NCI-H2171 treated with DMSO at 0.1 percent for 48 hours (cell line): ENCODE measurements around the gene CDC42BPB.

Experiments
- DNase-seq: peaks from one replicate; lab custom pipeline; 2025; lab: John Stamatoyannopoulos, UW

CDC42BPB gene

DNA sequence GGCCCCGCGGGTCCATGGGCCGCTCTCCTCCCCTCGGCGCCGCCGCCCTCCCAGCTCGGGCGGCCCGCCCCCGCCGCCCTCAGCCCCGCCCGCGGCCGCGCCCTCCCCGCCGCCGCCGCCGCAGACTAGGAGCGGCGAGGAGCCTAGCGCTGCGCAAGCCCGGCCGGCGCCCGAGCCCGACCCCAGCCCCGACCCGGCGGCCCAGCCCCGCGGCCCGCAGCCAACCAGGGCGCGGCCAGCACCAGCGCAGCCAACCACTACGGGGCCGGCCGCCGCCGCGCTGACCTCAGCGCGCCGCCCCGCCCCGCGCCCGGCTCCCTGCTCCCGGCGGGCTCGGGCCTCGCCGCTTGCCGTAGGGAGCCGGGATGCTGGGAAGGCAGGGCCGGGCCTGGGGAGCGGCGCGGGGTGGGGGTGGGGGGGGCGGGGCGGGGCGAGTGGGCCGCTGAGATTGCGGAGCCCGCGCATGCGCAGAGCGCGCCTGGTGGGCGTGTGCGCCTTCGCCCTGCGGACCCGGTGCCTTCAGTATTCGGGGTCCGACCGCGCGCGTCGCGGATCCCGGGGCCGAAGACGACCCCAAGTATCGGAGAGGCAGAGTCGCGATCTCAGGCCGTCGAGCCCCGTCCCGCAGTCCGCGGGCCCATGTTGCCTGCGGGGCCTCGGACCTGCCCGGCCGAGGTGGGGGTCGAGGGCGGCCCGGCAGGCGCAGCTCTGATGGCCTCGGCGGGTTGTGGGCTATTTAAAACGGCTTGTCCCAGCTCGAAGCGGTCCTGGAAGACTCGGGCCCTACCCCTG, at the start of gene CDC42BPB:
CDC42BPB (minus strand) TSS at position 178 of the 792 bp plus-strand sequence. CDS start 376 bp downstream, outside the sequence.
- DNase-seq, result peak; percentile 90

DNA sequence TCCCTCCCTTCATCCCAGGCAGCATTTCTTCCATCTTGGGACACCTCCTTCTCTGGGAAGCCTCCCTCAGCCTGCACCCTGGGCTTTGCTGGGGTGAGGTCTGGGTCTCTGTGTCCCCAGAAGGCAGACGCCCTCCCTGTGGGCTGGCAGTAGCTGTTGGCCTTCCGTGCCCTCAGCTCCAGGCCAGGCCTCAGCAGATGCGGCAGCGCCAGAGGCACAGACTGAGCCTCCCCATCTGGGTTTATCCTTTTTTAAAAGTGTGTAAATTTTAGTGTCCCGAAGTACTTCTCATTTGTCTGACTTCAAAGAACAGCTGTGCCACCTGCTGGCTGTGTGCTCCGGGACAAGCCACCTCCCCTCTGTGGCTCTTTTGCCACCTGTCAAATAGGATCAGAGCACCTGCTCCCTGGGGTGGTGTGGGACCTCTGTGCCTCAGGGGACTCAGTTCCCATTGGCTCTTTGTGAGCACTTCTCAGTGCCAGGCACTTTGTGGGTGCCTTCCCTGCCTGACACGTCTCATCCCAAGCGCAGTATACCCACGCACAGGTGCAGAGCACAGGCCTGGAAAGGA, 48.3 kb upstream of the CDC42BPB start:
- peak; percentile 96 for DNase-seq

GRCh38 chr14:103104654-103105452, 47.5 kb upstream of the CDC42BPB start:
- DNase-seq, result peak; percentile 81

DNA sequence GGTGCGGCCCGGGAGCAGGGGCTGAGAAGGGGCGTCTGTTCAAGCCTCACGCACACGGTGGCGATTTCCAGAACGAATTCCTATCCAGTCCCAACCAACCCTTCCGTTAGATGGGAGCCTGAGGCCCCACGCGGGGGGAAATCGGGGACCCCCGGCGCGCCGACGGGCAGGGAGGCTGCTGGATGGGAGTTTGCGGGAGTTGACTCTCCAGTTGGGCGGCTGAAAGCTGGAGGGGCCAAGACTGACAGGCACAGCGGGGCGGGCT, 47.0 kb upstream of the CDC42BPB start:
- DNase-seq, result peak; percentile 19

- peak; percentile 87 for DNase-seq
These were observed 46.4 kb upstream of the CDC42BPB start for GRCh38 chr14:103103461-103104388.

DNA sequence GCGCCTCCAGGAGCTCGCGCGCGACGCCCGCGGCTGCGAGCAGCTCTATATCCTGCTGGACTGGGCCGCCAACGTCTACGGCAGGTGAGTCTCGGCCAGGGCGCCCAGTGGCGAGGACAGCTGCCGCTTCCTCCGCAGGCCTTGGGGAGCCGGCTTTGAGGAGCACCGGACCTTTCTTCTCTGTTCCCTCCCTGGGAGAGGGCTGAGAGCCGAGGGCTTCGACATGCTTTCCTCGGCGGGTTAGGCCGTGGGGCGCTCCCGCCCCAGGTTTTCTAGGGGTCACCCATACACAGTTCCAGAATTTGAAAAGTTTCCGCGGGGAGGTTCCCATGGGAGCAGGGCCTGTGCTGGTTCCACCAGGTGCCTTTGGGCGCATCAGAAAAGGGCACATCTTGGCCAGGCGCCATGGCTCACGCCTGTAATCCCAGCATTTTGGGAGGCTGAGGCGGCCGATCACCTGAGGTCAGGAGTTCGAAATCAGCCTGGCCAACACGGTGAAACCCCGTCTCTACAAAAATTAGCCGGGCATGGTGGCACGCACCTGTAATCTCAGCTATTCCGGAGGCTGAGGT, 45.4 kb upstream of the CDC42BPB start:
- no peak for DNase-seq

DNA sequence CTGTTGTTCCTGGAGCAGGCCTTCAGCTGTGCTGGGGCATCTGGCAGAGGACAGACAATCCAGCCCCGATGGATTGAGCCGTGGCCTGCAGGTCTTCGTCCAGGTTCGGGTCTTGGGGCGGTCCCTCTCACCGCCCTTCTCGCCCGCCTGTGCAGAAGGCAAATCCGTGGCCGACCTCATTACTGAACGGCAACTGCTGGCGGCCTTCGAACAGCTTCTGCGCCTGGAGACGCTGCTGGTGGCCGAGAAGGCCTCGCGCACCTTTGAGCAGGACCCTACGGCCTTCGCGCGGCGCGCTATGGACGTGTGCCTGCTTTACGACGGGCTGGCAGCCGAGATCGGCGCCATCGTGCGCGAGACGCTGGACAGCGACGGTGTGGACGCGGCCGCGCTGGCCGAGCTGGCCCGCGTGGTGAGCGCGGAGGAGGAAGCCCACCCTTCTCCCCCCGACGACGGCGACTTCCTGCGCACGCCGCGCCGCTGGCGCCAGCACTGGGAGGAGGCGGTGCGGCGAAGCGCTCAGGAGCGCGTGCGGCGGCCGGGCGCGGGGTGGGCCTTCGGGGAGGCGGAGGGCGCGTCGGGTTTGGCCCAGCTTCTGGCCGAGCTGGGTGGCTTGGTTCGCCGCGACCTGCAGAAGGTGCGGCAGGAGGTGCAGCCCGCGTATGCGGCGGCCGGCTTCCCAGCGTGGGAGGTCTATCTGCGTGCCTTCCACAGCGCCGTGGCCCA, 44.8 kb upstream of the CDC42BPB start:
- DNase-seq, result no peak

GRCh38 chr14:103101257-103101962, 44.1 kb upstream of the CDC42BPB start:
- DNase-seq, result no peak

GRCh38 chr14:103100281-103101121, 43.2 kb upstream of the CDC42BPB start:
- DNase-seq, result no peak

DNA sequence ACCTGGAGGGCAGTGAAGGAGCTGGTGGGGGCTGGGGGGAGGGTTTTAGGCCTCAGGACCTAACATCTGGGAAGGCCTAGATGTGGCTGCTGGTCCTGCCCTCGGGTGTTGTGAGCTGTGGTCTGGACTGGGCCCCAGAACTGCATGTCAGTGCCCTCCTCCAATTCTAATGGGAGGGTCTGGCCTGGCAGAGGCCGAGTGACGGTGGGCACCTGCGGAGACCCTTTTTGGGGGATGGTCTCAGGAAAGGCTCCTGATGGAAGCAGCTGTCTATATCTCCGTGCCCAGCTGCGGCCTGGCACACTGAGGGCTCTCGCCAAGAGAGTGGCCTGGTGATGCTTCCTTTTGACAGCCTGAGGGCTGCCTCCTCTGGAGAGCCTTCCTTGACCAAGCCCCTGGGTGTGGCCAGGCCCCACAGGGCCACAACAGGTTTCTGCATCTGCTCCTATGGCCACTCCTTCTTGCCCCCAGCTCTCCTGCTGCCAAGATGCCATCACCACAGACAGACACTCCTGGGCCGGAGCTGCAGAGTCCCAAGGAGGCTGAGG, 42.5 kb upstream of the CDC42BPB start:
- no peak for DNase-seq

GRCh38 chr14:103099081-103099732, 41.9 kb upstream of the CDC42BPB start:
- no peak for DNase-seq

DNA sequence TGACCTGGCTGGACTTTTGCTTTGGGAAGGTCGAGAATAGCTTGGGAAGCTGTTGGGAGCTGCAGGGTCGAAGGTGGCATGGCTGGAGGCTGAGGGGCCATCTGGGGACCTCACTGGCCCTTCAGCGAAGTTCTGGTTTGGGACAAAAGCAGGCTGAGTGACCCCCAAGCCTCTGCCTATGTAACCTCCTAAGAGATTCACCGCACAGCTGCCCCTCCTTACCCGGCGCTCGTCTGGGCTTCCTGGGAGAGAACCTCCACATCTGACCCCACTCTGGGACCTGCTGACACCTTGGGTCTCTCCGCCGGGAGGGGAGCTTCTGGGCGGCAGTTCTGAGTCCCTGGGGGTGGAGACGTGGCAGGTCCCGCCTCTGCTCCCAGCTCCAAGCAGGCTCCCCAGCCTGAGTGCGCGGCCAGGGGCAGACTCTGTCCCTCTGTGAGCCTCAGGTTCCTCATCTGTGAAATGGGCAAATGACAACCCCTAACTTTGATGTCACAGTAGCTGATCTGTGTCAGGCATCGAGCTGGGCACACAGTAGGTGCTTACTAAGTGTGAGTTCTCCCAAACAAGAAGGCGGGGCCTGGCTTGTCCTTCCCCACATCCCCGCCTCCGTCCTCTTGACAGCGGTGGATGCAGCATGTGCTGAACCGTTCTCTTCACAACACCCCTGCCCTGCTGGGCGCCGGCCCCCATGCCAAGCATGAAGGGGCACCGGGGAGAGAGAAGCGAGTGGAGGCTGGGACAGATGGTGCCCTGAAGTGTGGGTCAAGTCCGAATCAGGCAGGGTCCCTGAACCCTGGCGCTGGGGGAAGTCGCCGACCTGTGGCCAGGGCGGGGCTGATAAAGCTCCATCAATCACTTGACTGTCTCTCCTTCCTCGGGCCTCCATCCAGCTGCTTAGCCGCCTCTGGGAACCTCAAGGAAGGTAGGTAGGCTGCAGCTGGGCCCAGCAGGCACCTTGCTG, 40.9 kb upstream of the CDC42BPB start:
- no peak for DNase-seq

DNA sequence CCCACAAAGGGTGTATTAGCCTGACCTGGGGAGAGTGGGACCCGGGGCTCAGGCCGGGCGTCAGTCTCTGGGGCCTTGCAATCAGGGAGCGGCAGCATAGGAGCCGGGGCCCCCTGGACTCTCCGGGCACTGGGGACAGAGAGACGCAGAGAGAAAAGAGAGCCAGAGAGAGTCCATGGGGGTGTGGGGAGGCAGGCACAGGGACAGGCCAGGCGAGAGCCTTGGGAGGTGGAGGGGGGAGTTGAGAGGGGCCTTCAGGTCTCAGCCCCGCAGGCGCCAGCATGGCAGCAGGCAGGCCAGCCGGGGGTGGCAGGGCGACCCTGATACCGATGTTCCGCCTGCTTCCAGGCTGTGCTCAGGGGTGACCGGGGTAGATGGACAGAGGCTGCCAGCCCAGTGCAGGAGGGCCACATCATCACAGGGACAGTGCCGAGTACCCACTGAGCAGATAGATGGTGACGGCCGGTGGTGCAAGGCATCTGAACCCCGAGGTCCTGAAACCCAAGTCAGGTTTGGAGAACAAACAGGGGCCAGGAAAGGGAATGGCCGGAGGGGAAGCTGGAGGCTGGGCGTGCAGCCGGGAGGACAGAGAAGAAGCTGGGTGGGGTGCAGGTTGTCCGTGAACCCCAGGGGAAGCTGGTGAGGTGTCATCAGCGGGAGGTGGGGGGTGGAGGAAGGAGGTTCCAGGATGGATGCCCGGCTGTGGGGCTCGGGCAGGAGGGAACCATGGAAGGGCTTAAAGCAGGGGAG, 40.1 kb upstream of the CDC42BPB start:
- DNase-seq, result no peak

- DNase-seq, result no peak
These were observed 39.0 kb upstream of the CDC42BPB start for GRCh38 chr14:103096387-103096786.

DNA sequence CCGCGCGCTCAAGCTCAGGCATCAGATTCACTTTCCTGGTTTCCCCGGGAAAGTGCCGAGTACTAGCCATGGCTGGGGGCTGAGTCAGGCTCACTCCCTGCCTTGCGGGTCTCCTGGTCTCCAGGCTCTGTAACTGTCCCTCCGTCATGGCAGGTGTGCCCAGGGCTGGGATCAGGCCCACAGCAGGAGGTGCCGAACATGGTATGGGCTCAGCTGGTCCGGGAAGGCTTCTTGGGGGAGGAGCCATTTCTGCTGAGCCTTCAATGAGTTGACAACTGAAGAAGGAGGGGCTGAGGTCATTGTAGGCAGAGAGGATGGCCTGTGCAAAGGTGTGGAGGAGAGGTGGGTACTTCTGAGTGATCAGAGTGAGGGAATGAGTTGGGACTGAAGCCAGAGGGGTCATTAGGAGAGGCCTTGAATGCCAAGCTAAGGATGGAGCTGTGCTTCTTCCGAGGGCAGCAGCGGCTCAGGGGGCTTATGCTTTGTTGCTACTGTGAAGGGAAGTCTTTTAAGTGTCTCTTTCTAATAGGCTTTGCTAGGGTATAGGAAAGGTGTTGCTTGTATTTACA, 37.9 kb upstream of the CDC42BPB start:
- DNase-seq, result no peak
